Stimulated activated CD8-positive, alpha-beta memory T cell treated with anti-CD3 and anti-CD28 coated beads, Interleukin-12 subunit alpha, Interleukin-12 subunit beta, amount 100 ng/mL, for 1 hour (primary cell): ENCODE data around the gene FASTKD2.
"Not testable (repeated sequence)": the region's sequence is repeated elsewhere in the genome, so short reads cannot be mapped to it uniquely, and the experiment has no call there.

Experiments
- DNase-seq: peaks from one replicate; pipeline ENCODE4 v3.0.0-alpha.2; 2020; ENCODE audit warnings: low read depth

The FASTKD2 gene

GRCh38 chr2:206790311-206790935, 25.0 kb downstream of the FASTKD2 start:
- no peak for DNase-seq

GRCh38 chr2:206792645-206793044, 27.2 kb downstream of the FASTKD2 start:
- DNase-seq: no peak

GRCh38 chr2:206797376-206797775, 32.0 kb downstream of the FASTKD2 start:
- DNase-seq: no peak

DNA sequence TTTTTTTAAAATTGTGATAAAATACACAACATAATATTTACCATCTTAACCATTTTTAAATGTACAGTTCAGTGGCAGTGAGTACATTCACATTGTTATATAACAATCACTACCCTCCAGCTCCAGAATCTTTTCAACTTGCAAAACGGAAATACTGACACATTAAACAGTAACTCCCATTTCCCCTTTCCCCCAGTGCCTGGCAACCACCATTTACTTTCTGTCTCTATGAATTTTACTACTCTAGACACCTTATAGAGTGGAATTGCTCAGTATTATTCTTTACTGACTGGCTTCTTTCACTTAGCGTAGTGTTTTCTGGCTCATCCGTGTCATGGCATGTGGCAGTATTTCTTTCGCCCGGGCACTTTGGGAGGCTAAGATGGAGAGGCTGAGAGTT, 32.6 kb downstream of the FASTKD2 start:
- DNase-seq: no peak

DNA sequence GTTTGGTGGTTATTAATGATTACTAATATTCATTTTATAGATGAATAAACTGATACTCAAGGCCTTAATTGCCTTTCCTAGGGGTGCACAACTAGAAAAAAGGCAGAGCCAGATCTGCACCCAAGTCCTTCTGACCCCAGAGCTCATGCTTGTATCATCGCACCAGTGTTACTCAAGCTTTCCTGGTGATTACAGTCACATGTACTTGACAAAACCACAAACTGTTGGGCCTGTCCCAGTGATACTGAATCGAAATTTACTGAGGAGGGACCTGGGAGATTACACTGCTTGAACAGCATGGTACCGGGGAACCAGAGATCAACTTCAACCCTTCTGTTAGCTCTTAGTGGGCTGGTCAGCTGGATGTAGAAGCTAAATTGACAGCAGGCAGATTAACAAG, 33.7 kb downstream of the FASTKD2 start:
- no peak for DNase-seq

- peak; percentile 4 for DNase-seq
Observed at GRCh38 chr2:206800506-206801417, 35.4 kb downstream of the FASTKD2 start.

- DNase-seq: no peak
Observed at GRCh38 chr2:206801418-206802189, 36.2 kb downstream of the FASTKD2 start.

GRCh38 chr2:206802654-206803514, 37.5 kb downstream of the FASTKD2 start:
- DNase-seq: no peak

DNA sequence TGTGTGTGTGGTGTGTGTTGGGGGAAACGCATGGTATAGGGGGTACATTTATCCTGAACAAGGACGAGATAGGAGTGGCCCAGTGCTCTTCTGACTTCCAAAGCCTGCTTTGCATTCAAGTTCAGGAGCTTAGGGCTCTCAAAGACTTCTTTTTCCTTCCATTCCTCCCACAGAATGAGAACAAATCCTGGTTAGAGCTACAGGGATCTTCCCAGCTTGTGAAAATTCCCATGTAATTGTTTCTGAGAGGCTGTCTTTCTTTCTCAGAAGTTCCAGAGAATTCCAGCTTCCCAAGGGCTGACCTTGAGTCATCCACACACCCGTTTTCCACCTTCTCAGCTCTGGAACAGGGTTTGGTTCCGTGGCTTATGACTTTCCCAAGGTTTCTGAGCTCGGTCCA, 38.9 kb downstream of the FASTKD2 start:
- DNase-seq: no peak

GRCh38 chr2:206805887-206806607, 40.6 kb downstream of the FASTKD2 start:
- no peak for DNase-seq

DNA sequence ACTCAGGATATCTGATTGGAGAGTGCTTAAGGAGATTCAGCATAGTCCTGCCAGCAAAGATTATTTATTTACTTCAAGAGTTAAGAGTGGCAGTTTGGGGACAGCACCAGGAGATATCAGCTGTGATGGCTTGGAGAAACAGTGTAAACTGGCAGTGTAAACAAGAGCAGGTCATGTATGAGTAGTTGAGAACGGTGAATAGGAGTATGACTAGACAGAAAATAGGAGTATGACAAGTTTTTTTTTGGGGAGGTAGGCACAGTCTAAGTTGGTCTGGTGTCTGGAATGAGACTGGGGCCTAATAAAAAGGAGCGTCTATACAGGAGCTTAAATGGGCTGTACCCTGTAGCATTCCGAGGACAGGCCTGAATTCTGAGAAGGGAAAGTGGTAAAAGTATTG, 42.2 kb downstream of the FASTKD2 start:
- DNase-seq: not testable (repeated sequence)

- DNase-seq: not testable (repeated sequence)
Observed at GRCh38 chr2:206812471-206812870, 47.1 kb downstream of the FASTKD2 start.

DNA sequence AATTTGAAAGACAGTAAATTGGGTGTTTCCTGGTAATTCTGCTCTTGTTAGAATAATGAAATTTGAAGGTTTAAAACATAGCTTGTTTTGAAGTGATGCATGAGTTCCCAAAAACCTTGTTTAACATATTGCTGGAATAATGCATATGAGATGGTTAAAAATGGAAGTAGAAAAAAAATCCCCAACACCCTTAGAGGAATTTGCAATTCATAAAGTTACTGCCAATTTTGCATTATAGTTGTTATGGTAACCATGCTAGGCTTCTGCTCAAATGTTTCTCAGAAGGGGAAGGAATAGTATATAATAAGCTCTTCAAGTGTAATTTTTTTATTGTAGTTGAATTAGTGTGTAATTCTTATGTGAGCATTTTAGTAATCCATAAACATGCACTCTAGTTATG, 49.1 kb downstream of the FASTKD2 start:
- DNase-seq: no peak

- no peak for DNase-seq
Observed at GRCh38 chr2:206820807-206821206, 55.4 kb downstream of the FASTKD2 start.

DNA sequence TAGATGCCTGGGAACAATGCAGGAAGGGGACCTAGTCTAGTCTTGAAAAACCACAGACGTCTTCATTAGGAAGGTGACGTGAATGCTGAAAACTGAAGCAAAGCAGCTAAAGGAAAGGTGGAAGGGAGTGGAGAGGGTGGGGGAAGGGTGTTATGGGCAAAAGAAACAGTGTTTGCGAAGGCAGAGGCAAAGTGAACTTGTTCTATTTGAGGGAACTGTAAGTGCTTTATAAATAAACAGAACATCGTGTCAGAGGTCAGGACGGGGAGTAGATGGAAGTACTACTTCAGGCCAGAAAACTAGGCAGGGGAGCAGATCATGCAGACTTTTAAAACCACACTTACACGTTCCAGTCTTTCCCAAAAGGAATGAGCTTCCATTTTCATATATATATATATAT, 57.8 kb downstream of the FASTKD2 start:
- DNase-seq: no peak

GRCh38 chr2:206824087-206824618, 58.7 kb downstream of the FASTKD2 start:
- no peak for DNase-seq

DNA sequence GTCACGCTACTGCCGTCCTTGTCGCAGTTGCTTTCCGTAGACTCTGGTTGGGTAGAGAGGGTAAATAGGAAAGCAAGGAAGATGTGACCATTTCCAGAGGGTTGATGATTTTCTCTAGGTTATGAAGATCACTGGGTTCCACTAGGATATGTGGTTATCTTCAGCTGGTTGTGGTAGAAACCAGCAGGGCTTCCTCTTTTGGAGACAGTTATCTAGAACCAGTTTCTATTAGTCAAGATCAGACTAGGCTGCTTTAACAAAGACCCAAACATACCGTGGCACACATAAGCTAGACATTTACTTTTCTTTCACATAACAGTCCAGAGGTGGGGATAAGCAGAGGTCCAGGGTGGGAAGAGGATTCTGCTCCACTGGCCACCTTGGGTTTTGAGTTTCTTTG, 59.6 kb downstream of the FASTKD2 start:
- DNase-seq: no peak

- DNase-seq: no peak
Observed at GRCh38 chr2:206831442-206831995, 66.1 kb downstream of the FASTKD2 start.

DNA sequence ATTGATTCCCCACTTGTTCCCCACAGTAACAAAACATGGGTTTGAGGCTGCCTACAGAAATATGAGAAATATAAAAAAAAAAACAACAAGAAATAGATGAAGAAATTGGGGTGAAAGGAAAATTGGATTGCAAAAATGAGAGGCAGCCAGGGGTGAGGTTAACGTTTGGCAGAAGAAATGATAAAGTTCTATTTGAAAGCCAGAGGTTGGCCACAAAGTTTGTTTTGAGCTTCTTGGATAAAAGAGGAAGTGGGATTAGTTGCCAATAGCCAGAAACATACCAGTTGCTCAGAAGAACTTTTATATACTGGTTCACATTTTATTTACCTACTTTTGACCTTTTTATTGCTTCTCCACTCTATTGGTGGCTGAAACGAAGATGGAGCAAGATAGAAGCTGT, 67.5 kb downstream of the FASTKD2 start:
- no peak for DNase-seq

GRCh38 chr2:206833291-206833690, 67.9 kb downstream of the FASTKD2 start:
- DNase-seq: no peak
